Liver (tissue), 9 donors: ENCODE measurements around the gene CYP8B1. TPM values are rescaled to one million over a fixed set of nuclear protein-coding genes. Genes with fewer than 3 reads are reported as not detected.
A peak's percentile ranks its signal among the peaks of the same experiment; 100 is the strongest.

ENCODE experiments used
- DNase-seq: peaks from one replicate; pipeline ENCODE4 v3.0.0-alpha.2; 2017; ENCODE audit warnings: low spot score
- H3K27ac ChIP-seq, 2 donors: one replicate each; pipeline ENCODE4 v1.7.0; 2013; ENCODE audit warnings: inconsistent platforms in 2 of 2, low read length in 2 of 2, control low read depth in 1 of 2, low read depth in 1 of 2, mild to moderate bottlenecking in 1 of 2
- H3K27me3 ChIP-seq, 4 donors: one replicate each; pipeline versions ENCODE4 v1.6.1 to v1.7.0; 2013; ENCODE audit warnings: low read length in 3 of 4, inconsistent platforms in 1 of 4, mild to moderate bottlenecking in 1 of 4, moderate library complexity in 1 of 4; ENCODE audit not compliant: control insufficient read depth in 4 of 4, insufficient read depth in 4 of 4
- H3K36me3 ChIP-seq, 4 donors: one replicate each; pipeline versions ENCODE4 v1.6.1 to v1.7.0; 2013; ENCODE audit warnings: low read length in 3 of 4, mild to moderate bottlenecking in 3 of 4, low read depth in 1 of 4, moderate library complexity in 1 of 4; ENCODE audit not compliant: control insufficient read depth in 4 of 4, insufficient read depth in 3 of 4
- H3K4me1 ChIP-seq, 4 donors: one replicate each; pipeline versions ENCODE4 v1.6.1 to v1.7.0; 2013; ENCODE audit warnings: low read length in 3 of 4, mild to moderate bottlenecking in 3 of 4, moderate library complexity in 1 of 4; ENCODE audit not compliant: control insufficient read depth in 4 of 4, insufficient read depth in 4 of 4
- H3K4me3 ChIP-seq, 3 donors: one replicate each; pipeline versions ENCODE4 v1.6.1 to v1.7.0; 2013; ENCODE audit warnings: low read length in 3 of 3, control low read depth in 1 of 3, low read depth in 1 of 3, mild to moderate bottlenecking in 1 of 3
- H3K9ac ChIP-seq, 2 donors: one replicate each; pipeline ENCODE4 v1.7.0; 2013; ENCODE audit warnings: low read length in 2 of 2, mild to moderate bottlenecking in 2 of 2, moderate library complexity in 2 of 2, control low read depth in 1 of 2, low read depth in 1 of 2
- H3K9me3 ChIP-seq, 4 donors: one replicate each; pipeline versions ENCODE4 v1.6.1 to v1.7.0; 2013; ENCODE audit warnings: low read length in 3 of 4; ENCODE audit not compliant: control insufficient read depth in 4 of 4
- EGR1 ChIP-seq, 2 donors: IDR thresholded peaks; 2 replicates each; pipeline ENCODE4 v1.6.1; 2016 to 2018; ENCODE audit warnings: antibody characterized with exemption in 2 of 2, low read depth in 2 of 2
- FOXA1 ChIP-seq: IDR thresholded peaks from 2 replicates; pipeline ENCODE4 v1.6.1; 2016; ENCODE audit warnings: antibody characterized with exemption
- FOXA2 ChIP-seq: IDR thresholded peaks from 2 replicates; pipeline ENCODE4 v1.6.1; 2016; ENCODE audit warnings: antibody characterized with exemption
- GABPA ChIP-seq, 2 donors: IDR thresholded peaks in 1 of 2; conservative IDR thresholded peaks in 1 of 2; 2 replicates each; pipeline ENCODE4 v1.6.1; 2016; ENCODE audit warnings: antibody characterized with exemption in 2 of 2, mild to moderate bottlenecking in 1 of 2, moderate library complexity in 1 of 2
- HNF4A ChIP-seq, 2 donors: conservative IDR thresholded peaks; 2 replicates each; pipeline ENCODE4 v1.6.1; 2016; ENCODE audit warnings: antibody characterized with exemption in 2 of 2, mild to moderate bottlenecking in 2 of 2
- HNF4G ChIP-seq: IDR thresholded peaks from 2 replicates; pipeline ENCODE4 v1.6.1; 2016; ENCODE audit warnings: antibody characterized with exemption
- JUND ChIP-seq, 2 donors: IDR thresholded peaks; 2 replicates each; pipeline ENCODE4 v1.6.1; 2016; ENCODE audit warnings: antibody characterized with exemption in 2 of 2
- NR2F2 ChIP-seq: IDR thresholded peaks from 2 replicates; pipeline ENCODE4 v1.6.1; 2016; ENCODE audit warnings: antibody characterized with exemption
- RXRA ChIP-seq, 2 donors: IDR thresholded peaks; 2 replicates each; pipeline ENCODE4 v1.6.1; 2017 to 2018; ENCODE audit warnings: antibody characterized with exemption in 2 of 2, mild to moderate bottlenecking in 1 of 2
- SP1 ChIP-seq: IDR thresholded peaks from 2 replicates; pipeline ENCODE4 v1.6.1; 2018; ENCODE audit warnings: antibody characterized with exemption, mild to moderate bottlenecking
- TAF1 ChIP-seq: conservative IDR thresholded peaks from 2 replicates; pipeline ENCODE4 v1.6.1; 2016; ENCODE audit warnings: antibody characterized with exemption, mild to moderate bottlenecking
- YY1 ChIP-seq: IDR thresholded peaks from 2 replicates; pipeline ENCODE4 v1.6.1; 2016; ENCODE audit warnings: antibody characterized with exemption, mild to moderate bottlenecking
- WGBS: extraction: QIAGEN DNeasy Blood & Tissue Kit; methylation state at CpG from one replicate; pipeline ENCODE4 v1.1.7; 2013; 5-methylcytosine and 5-hydroxymethylcytosine counted together
- polyA plus RNA-seq, 2 donors: library from polyadenylated mRNA; stranded (reverse) in 1 of 2; unstranded in 1 of 2; fragments of 200-250 nt in 1 of 2; fragments of >200 nt in 1 of 2; fragmentation: Nextera tagmentation in 1 of 2; extraction: Ambion mirVana in 1 of 2; gene quantifications; one replicate each; pipeline versions ENCODE4 v1.2.1 to v1.2.3, GENCODE V29; 2013 to 2015
- total RNA-seq, 2 donors: library from RNA; depleted of rRNA; stranded (reverse); fragments of >200 nt; gene quantifications; one replicate each; pipeline ENCODE4 v1.2.3, GENCODE V29; 2014
- TF ChIP-seq, protein P1 (sequence below): IDR thresholded peaks from 2 replicates; pipeline ENCODE4 v1.6.1; 2016; ENCODE audit warnings: antibody characterized with exemption
- TF ChIP-seq, protein P2 (sequence below): IDR thresholded peaks from 2 replicates; pipeline ENCODE4 v1.6.1; 2016; ENCODE audit warnings: antibody characterized with exemption
- TF ChIP-seq, protein P3 (sequence below): IDR thresholded peaks from 2 replicates; pipeline ENCODE4 v1.6.1; 2016; ENCODE audit warnings: antibody characterized with exemption, mild to moderate bottlenecking
- TF ChIP-seq, protein P4 (sequence below): IDR thresholded peaks from 2 replicates; pipeline ENCODE4 v1.6.1; 2016; ENCODE audit warnings: antibody characterized with exemption
- donor health status: healthy.
- donor health status: healthy.
- donor health status: healthy.
- donor health status: healthy.
- donor health status: healthy.

Gene CYP8B1
- total and polyA plus RNA-seq, 4 donors, result 21.2 to 490 (median 223) TPM

DNA sequence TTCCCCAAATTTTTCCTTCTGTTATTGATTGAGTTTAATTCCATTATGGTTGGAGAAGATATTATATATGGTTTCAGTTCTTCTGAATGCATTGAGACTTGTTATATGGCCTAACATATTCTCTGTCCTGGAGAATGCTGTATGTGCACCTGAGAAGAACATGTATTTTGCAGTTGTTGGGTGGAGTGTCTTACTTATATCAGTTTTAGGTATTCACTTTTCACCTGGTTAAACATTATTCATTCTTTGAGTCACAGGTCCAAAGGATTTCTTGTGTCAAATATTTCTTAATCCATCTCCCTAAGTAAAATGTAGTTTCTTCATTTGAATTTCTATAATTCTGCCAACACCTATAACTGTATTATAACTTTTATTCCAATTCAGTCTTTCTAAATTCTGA lies 48.7 kb downstream of the CYP8B1 start:
- DNase-seq, result no peak
- TF ChIP-seq, protein P1, sequence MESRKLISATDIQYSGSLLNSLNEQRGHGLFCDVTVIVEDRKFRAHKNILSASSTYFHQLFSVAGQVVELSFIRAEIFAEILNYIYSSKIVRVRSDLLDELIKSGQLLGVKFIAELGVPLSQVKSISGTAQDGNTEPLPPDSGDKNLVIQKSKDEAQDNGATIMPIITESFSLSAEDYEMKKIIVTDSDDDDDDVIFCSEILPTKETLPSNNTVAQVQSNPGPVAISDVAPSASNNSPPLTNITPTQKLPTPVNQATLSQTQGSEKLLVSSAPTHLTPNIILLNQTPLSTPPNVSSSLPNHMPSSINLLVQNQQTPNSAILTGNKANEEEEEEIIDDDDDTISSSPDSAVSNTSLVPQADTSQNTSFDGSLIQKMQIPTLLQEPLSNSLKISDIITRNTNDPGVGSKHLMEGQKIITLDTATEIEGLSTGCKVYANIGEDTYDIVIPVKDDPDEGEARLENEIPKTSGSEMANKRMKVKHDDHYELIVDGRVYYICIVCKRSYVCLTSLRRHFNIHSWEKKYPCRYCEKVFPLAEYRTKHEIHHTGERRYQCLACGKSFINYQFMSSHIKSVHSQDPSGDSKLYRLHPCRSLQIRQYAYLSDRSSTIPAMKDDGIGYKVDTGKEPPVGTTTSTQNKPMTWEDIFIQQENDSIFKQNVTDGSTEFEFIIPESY, result no peak
- TF ChIP-seq HNF4A (conservative IDR thresholded peaks at IDR 0.05), result peak in 1 of 2 donors; percentile 10
- no peak overlapping the region for H3K9ac ChIP-seq

DNA sequence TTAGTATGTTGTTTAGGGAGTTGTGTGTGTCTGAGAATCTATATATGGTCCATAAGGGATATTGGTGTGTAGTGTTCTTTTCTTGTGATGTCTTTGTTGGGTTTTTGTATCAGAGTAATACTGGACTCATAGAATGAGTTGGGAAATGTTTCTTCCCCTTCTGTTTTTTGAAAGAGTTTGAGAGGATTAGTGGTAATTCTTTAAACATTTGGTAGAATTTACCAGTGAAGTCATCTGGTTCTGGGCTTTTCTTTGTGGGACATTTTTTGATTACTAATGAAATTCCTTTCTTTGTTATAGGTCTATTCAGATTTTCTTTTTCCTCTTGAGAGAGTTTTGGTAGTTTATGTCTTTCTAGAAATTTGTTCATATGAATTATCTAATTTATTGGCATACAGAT lies 49.5 kb downstream of the CYP8B1 start:
- DNase-seq, result no peak
- Histone ChIP-seq H3K4me3 (no peak overlapping the region), H3K9ac (no peak overlapping the region), H3K27ac (no peak overlapping the region), H3K36me3 (no peaks in the 10 kb centered on the region), H3K27me3 (no peaks in the 10 kb centered on the region), H3K4me1 (peaks cover 4 to 35% (median 30%) of the 10 kb centered on the region in 4 donors), H3K9me3 (no peaks in the 10 kb centered on the region)
- TF ChIP-seq JUND (IDR thresholded peaks at IDR 0.05) (no peak), FOXA2 (no peak), EGR1 (IDR thresholded peaks at IDR 0.05; ENCODE audit: low read depth in 2 of 2) (no peak), TAF1 (no peak), NR2F2 (no peak)
- TF ChIP-seq, protein P2, sequence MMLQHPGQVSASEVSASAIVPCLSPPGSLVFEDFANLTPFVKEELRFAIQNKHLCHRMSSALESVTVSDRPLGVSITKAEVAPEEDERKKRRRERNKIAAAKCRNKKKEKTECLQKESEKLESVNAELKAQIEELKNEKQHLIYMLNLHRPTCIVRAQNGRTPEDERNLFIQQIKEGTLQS, result no peak
- TF ChIP-seq, protein P3, sequence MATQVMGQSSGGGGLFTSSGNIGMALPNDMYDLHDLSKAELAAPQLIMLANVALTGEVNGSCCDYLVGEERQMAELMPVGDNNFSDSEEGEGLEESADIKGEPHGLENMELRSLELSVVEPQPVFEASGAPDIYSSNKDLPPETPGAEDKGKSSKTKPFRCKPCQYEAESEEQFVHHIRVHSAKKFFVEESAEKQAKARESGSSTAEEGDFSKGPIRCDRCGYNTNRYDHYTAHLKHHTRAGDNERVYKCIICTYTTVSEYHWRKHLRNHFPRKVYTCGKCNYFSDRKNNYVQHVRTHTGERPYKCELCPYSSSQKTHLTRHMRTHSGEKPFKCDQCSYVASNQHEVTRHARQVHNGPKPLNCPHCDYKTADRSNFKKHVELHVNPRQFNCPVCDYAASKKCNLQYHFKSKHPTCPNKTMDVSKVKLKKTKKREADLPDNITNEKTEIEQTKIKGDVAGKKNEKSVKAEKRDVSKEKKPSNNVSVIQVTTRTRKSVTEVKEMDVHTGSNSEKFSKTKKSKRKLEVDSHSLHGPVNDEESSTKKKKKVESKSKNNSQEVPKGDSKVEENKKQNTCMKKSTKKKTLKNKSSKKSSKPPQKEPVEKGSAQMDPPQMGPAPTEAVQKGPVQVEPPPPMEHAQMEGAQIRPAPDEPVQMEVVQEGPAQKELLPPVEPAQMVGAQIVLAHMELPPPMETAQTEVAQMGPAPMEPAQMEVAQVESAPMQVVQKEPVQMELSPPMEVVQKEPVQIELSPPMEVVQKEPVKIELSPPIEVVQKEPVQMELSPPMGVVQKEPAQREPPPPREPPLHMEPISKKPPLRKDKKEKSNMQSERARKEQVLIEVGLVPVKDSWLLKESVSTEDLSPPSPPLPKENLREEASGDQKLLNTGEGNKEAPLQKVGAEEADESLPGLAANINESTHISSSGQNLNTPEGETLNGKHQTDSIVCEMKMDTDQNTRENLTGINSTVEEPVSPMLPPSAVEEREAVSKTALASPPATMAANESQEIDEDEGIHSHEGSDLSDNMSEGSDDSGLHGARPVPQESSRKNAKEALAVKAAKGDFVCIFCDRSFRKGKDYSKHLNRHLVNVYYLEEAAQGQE, result no peak
- TF ChIP-seq, protein P4, sequence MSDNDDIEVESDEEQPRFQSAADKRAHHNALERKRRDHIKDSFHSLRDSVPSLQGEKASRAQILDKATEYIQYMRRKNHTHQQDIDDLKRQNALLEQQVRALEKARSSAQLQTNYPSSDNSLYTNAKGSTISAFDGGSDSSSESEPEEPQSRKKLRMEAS, result no peak

More for the DNA sequence above, 48.7 kb downstream of the CYP8B1 start:
- Histone ChIP-seq H3K4me1 (peaks cover 6 to 44% (median 39%) of the 10 kb centered on the region in 4 donors), H3K36me3 (no peaks in the 10 kb centered on the region), H3K4me3 (no peak overlapping the region), H3K27me3 (no peaks in the 10 kb centered on the region), H3K27ac (peak overlapping the region in 1 of 2 donors; percentile 18), H3K9me3 (no peaks in the 10 kb centered on the region)

DNA sequence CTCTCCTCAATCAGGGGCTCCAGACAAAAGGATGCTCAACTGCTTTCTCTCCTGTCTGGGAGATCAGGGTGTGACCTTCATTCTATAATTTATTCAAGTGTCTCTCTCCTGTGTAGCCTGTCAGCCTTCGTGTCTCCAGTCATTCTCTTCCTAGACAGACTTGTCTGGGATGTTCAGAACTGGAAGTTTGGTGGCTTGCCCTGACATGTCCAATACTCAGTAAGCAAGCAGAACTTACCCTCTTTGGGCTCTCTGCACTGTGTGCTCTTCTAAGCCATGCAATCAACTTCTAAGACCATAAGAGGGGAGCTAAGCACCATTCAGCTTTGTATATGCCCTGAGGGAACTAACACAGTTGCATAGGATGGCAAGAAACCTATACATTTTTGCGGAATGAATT lies 52.3 kb downstream of the CYP8B1 start:
- no peaks in the 10 kb centered on the region for H3K27me3 ChIP-seq
- no peaks in the 10 kb centered on the region for H3K36me3 ChIP-seq
- no peaks in the 10 kb centered on the region for H3K9me3 ChIP-seq
- 86% methylated on average over 2 of the region's 2 CpGs for WGBS
- no peak overlapping the region for H3K27ac ChIP-seq
- no peak overlapping the region for H3K9ac ChIP-seq
- H3K4me3 ChIP-seq, result no peak overlapping the region
- DNase-seq, result no peak
- H3K4me1 ChIP-seq, result peaks cover 6 to 15% (median 15%) of the 10 kb centered on the region in 4 donors
- TF ChIP-seq HNF4G, result no peak
- TF ChIP-seq, protein P3, result no peak
- TF ChIP-seq, protein P2, result no peak
- TF ChIP-seq, protein P4, result no peak
- no peak for TF ChIP-seq FOXA1
- TF ChIP-seq GABPA (IDR thresholded peaks at IDR 0.05 in 1 of 2, conservative IDR thresholded peaks at IDR 0.05 in 1 of 2), result no peak
- TF ChIP-seq RXRA (IDR thresholded peaks at IDR 0.05), result no peak
- TF ChIP-seq YY1, result no peak
- TF ChIP-seq FOXA2, result no peak
- no peak for TF ChIP-seq HNF4A (conservative IDR thresholded peaks at IDR 0.05)
- TF ChIP-seq EGR1 (IDR thresholded peaks at IDR 0.05; ENCODE audit: low read depth in 2 of 2), result no peak
- no peak for TF ChIP-seq SP1
- TF ChIP-seq JUND (IDR thresholded peaks at IDR 0.05), result no peak
